ENCODE data around the gene OPHN1.
"Not testable (repeated sequence)": the region's sequence is repeated elsewhere in the genome, so short reads cannot be mapped to it uniquely, and the experiment has no call there.

OPHN1 gene

GRCh38 chrX:68147848-68148247 lies 285.4 kb downstream of the OPHN1 start:
- DNase-seq (ENCODE audit: low read depth) = no peak

DNA sequence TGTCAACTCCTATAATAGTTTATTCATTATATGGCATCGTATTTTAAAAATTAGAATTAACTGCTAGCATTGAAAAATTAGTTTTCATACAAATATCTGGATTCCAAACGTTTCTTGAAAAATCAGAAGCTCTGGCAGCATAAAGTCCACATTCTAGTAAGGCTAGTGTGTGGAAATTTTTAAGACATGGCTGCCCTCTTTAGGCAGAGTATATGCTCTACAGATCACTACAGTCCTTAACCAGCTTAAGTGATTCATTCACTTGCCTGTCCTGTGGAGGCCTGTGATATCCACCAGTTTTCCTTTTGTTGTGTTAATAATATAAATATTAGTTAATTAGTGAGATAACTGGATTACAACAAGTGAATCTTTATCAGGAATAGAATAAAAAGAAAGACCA lies 287.2 kb downstream of the OPHN1 start:
- DNase-seq (ENCODE audit: low read depth) = no peak

GRCh38 chrX:68139791-68140190 lies 293.5 kb downstream of the OPHN1 start:
- no peak for DNase-seq (ENCODE audit: low read depth)

DNA sequence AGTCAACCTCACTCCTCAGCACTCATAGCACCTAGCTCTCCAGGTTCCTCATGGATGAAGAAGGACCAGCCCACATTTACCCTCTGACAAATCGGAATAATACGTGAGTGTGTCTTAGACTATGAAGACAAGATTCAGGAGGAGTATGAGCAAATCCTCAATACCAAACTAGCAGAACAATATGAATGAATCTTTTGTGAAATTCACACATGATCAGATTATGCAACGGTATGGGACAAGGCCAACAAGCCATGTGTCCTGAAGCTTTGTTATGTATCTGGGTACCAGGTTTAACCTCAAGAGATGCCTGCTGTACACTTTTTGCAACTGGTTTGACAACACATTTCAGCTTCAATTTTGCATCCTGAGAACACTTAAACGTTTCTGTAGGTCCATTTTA lies 300.1 kb downstream of the OPHN1 start:
- DNase-seq (ENCODE audit: low read depth) = no peak

DNA sequence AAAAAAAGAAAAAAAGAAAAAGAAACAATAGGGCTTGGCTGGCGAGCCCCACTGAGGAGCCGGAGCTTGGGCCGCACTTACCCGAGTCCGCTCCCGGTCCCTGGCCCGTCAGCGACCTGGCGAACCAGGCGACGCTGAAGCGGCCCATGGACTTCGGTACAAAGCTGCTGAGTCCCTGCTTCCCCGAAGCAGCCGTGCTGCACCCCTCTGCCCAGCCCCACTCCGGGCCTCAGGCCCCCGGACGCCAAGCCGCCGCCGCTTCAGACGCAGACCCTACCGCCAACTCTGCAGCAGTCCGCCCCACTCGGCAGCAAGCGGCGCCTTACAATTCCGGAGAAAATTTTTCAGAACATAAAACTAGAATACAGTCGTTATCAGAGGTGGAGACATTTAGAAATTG lies 300.5 kb downstream of the OPHN1 start:
- no peak for DNase-seq (ENCODE audit: low read depth)

GRCh38 chrX:68121835-68122234 lies 311.5 kb downstream of the OPHN1 start:
- DNase-seq (ENCODE audit: low read depth) = no peak

GRCh38 chrX:68121371-68121770 lies 311.9 kb downstream of the OPHN1 start:
- no peak for DNase-seq (ENCODE audit: low read depth)

GRCh38 chrX:68115371-68115770 lies 317.9 kb downstream of the OPHN1 start:
- DNase-seq (ENCODE audit: low read depth) = no peak

- no peak for DNase-seq (ENCODE audit: low read depth)
Measured at GRCh38 chrX:68114573-68115129, 318.6 kb downstream of the OPHN1 start.

DNA sequence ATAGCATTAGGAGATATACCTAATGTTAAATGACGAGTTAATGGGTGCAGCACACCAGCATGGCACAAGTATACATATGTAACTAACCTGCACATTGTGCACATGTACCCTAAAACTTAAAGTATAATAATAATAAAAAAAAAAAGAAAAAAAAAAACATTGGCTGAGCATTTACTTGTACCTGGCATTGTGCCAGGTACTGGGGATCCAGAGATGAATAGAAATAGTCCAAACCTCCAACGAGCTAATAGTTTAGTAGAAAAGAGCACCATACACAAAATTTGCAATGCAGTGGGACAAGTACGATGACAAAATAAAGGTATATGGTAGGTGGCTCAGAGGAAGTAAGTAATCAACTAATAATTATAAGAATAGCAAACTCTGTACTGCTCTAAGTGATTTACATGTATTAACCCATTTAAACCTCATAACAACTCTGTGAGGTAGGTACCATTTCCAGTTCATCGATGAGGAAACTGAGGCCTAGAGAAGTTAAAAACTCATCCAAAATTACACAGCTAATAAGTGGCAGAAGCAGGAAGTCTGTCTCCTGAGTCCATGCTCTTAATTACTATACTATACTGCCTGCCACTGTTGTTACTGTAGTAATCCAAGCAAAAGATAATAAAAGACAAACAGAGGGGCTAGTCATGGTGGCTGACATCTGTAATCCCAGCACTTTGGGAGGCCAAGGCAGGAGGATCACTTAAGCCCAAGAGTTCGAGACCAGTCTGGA lies 319.3 kb downstream of the OPHN1 start:
- no peak for DNase-seq (ENCODE audit: low read depth)

GRCh38 chrX:68112321-68112720 lies 321.0 kb downstream of the OPHN1 start:
- no peak for DNase-seq (ENCODE audit: low read depth)

GRCh38 chrX:68109162-68109561 lies 324.1 kb downstream of the OPHN1 start:
- DNase-seq (ENCODE audit: low read depth) = no peak

- DNase-seq (ENCODE audit: low read depth) = no peak
Measured at GRCh38 chrX:68098431-68098830, 334.9 kb downstream of the OPHN1 start.

GRCh38 chrX:68090266-68090665 lies 343.0 kb downstream of the OPHN1 start:
- DNase-seq (ENCODE audit: low read depth) = no peak

DNA sequence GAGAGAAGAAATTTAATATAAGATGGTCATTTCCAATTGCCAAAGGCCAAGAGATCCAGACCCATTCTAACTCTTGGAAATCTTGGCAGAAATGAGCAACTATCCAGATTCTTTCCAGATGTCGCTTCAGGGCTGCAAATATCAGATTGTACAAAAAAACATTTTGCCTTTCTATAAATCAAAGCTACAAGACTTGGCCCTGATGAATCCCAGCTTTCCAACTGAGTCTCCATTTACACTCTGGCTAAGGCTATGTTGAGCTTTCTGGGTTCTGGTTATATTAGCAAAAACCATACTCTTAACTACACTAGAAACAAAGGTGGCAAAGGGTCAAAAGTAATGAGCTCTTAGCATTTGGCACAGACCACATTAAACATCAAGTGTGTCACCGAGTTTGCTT lies 345.8 kb downstream of the OPHN1 start:
- no peak for DNase-seq (ENCODE audit: low read depth)

DNA sequence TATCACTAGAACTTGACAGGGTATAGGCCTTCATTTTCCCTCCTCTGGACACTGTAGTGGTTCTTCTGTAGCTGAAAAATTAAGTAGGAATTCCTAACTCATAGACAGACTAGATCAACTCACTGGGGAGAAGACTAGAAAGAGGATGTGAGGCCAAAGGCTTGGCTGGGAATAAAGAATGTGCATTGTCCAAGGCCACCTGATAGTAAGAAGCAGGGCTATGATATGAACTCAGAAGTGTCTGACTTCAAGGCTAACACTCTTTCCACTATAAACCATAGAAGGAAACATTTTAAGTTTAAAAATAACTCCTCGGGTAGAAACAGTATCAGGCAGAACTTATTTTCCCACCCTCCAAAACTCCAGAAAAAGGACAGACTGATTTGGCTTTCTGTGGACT lies 346.6 kb downstream of the OPHN1 start:
- no peak for DNase-seq (ENCODE audit: low read depth)

DNA sequence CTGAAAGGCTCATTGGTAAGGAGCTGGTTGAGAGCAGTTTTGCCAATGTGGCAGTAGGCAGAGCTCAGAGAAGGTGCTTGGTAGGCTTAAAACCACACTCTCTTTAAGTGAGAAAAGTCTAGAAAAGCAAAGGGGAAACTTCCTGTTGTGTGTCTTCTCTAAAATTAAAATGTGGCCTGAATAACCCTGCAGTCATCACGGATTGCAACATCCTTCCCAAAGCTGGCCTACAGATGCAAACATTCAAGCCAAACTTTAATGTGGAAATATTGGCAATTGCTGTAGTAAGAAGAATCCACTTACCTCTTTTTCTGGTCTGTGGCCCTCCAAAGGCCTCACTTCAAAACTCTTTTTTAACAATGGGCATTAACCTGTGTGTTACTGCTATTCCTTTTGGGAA lies 348.5 kb downstream of the OPHN1 start:
- no peak for DNase-seq (ENCODE audit: low read depth)

- DNase-seq (ENCODE audit: low read depth) = no peak
Measured at GRCh38 chrX:68083510-68083909, 349.8 kb downstream of the OPHN1 start.

DNA sequence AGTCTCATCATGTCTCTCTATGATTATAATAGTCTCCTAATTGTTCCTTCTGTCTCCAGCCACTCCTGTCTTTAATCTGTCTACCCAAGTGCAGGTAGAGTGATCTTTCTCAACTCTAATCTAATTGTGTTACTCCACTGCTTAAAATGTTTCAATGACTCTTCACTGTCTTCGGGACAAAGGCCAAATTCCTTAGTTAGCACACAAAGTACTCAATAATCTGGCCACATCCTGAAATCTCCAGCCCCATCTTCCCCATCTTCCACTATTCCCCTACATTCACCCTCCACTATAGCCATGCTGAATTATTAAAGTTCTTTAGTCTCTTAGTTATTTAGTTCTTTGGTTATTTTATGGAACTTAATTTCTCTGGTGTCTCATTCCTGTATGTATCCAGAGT lies 353.3 kb downstream of the OPHN1 start:
- DNase-seq (ENCODE audit: low read depth) = no peak

DNA sequence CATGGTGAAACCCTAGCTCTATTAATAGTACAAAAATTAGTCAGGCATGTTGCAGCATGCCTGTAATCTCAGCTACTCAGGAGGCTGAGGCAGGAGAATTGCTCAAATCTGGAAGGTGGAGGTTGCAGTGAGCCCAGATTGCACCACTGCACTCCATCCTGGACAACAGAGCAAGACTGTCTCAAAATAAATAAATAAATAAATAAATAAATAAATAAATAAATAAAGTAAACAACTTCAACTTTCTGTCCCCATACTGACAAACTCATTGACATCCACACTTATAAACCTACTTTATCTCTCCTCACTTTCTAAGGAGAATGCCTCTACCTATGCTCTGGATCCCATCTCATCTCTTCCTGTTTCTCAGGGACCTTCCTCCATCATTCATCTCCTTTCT lies 354.5 kb downstream of the OPHN1 start:
- not testable (repeated sequence) for DNase-seq (ENCODE audit: low read depth)

- no peak for DNase-seq (ENCODE audit: low read depth)
Measured at GRCh38 chrX:68077378-68077777, 355.9 kb downstream of the OPHN1 start.

- no peak for DNase-seq (ENCODE audit: low read depth)
Measured at GRCh38 chrX:68072041-68072440, 361.3 kb downstream of the OPHN1 start.

DNA sequence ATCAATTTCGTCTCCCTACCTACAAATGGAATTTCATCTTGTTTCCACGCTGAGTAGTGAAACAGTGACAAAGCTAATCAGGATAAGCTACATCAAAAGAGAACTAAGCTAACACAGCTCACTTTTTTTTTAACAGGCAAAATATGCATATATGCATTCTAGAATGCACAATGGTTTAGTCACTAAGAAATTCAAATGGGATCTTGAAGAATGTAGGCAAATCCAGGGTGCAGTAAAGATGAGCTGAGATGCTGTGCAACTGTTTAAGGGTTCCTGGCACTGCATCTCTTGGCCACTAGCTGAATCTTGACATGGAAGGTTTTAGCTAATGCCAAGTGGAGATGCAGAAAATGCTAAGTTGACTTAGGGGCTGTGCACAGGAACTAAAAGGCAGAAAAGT lies 363.2 kb downstream of the OPHN1 start:
- DNase-seq (ENCODE audit: low read depth) = not testable (repeated sequence)

- DNase-seq (ENCODE audit: low read depth) = no peak
Measured at GRCh38 chrX:68061206-68061535, 372.1 kb downstream of the OPHN1 start.
